ENCODE data around the gene SCAMP2. TPM values are rescaled to one million over a fixed set of nuclear protein-coding genes. Genes with fewer than 3 reads are reported as not detected.

The SCAMP2 gene
- total RNA-seq, 2 donors from 2014 or later, result 47.5 to 50.9 TPM

DNA sequence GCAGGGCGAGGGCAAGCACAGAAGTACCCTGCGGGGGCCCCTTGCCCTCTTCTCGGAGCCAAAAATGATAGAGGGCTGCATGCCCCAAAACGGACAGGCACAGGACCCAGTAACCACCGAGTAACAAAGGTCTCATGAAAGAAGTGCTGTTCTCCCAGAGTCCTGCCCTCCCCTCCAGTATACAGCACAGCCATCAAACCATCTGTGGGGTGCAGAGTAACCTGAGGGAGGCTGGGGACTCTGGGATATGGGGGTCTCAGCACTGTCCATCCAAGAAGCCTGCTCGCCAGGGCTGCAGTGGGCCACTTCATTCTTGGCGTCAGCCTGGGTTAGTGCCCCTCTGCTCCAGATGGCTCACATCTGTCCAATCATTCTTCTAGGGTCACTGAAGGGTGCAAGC lies 36.3 kb downstream of the SCAMP2 start:
- Histone ChIP-seq H3K4me3 (ENCODE audit: low read length) (no peak overlapping the region), H3K36me3 (ENCODE audit: control insufficient read depth, insufficient read depth, low read length) (no peaks in the 10 kb centered on the region), H3K27ac (ENCODE audit: low read depth, low read length) (no peak overlapping the region), H3K9me3 (ENCODE audit: control insufficient read depth, low read length) (no peaks in the 10 kb centered on the region), H3K4me1 (ENCODE audit: control insufficient read depth, insufficient read depth, low read length) (no peaks in the 10 kb centered on the region), H3K27me3 (ENCODE audit: control insufficient read depth, insufficient read depth, low read length, poor library complexity, severe bottlenecking) (no peaks in the 10 kb centered on the region), H3K9ac (ENCODE audit: extremely low read depth, low read length, poor library complexity, severe bottlenecking) (no peak overlapping the region)
- H3K36me3 Mint-ChIP-seq (ENCODE audit: low read depth), result peaks cover 15% of the 10 kb centered on the region
- no peak overlapping the region for H3K4me3 Mint-ChIP-seq
- DNase-seq, result no peak
- 90 to 100% methylated on average over 4 to 7 of the region's 7 CpGs for WGBS, 2 experiments (ENCODE audit: insufficient coverage in 1 of 2, insufficient read length in 1 of 2)
- TF ChIP-seq, protein P1, sequence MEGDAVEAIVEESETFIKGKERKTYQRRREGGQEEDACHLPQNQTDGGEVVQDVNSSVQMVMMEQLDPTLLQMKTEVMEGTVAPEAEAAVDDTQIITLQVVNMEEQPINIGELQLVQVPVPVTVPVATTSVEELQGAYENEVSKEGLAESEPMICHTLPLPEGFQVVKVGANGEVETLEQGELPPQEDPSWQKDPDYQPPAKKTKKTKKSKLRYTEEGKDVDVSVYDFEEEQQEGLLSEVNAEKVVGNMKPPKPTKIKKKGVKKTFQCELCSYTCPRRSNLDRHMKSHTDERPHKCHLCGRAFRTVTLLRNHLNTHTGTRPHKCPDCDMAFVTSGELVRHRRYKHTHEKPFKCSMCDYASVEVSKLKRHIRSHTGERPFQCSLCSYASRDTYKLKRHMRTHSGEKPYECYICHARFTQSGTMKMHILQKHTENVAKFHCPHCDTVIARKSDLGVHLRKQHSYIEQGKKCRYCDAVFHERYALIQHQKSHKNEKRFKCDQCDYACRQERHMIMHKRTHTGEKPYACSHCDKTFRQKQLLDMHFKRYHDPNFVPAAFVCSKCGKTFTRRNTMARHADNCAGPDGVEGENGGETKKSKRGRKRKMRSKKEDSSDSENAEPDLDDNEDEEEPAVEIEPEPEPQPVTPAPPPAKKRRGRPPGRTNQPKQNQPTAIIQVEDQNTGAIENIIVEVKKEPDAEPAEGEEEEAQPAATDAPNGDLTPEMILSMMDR (conservative IDR thresholded peaks at IDR 0.05), result no peak
- H3K4me1 Mint-ChIP-seq, result peaks cover 10% of the 10 kb centered on the region
- no peaks in the 10 kb centered on the region for H3K9me3 Mint-ChIP-seq
- no peaks in the 10 kb centered on the region for H3K27me3 Mint-ChIP-seq (ENCODE audit: insufficient read depth)
- no peak overlapping the region for H3K27ac Mint-ChIP-seq

- Histone ChIP-seq H3K9ac (ENCODE audit: extremely low read depth, low read length, poor library complexity, severe bottlenecking) (no peak overlapping the region), H3K4me3 (ENCODE audit: low read length) (no peak overlapping the region), H3K9me3 (ENCODE audit: control insufficient read depth, low read length) (no peaks in the 10 kb centered on the region), H3K4me1 (ENCODE audit: control insufficient read depth, insufficient read depth, low read length) (no peaks in the 10 kb centered on the region), H3K27me3 (ENCODE audit: control insufficient read depth, insufficient read depth, low read length, poor library complexity, severe bottlenecking) (no peaks in the 10 kb centered on the region), H3K27ac (ENCODE audit: low read depth, low read length) (no peak overlapping the region), H3K36me3 (ENCODE audit: control insufficient read depth, insufficient read depth, low read length) (no peaks in the 10 kb centered on the region)
- Mint-ChIP-seq H3K36me3 (ENCODE audit: low read depth) (peaks cover 10% of the 10 kb centered on the region), H3K27ac (peak overlapping the region; percentile 87), H3K27me3 (ENCODE audit: insufficient read depth) (no peaks in the 10 kb centered on the region), H3K4me1 (peaks cover 4% of the 10 kb centered on the region), H3K9me3 (no peaks in the 10 kb centered on the region), H3K4me3 (no peak overlapping the region)
- TF ChIP-seq, protein P1 (conservative IDR thresholded peaks at IDR 0.05), result peak; percentile 99
- WGBS, 2 experiments (ENCODE audit: insufficient coverage in 1 of 2, insufficient read length in 1 of 2), result 0 to 42% methylated on average over 1 to 5 of the region's 5 CpGs
- peak; percentile 98 for DNase-seq
Measured at GRCh38 chr15:74835312-74835823, 37.8 kb downstream of the SCAMP2 start.

GRCh38 chr15:74833376-74834107 lies 39.6 kb downstream of the SCAMP2 start:
- no peak overlapping the region for H3K9ac ChIP-seq (ENCODE audit: extremely low read depth, low read length, poor library complexity, severe bottlenecking)
- H3K4me3 ChIP-seq (ENCODE audit: low read length), result no peak overlapping the region
- DNase-seq, result no peak
- Mint-ChIP-seq H3K9me3 (no peaks in the 10 kb centered on the region), H3K4me1 (peaks cover 2% of the 10 kb centered on the region), H3K27ac (no peak overlapping the region), H3K27me3 (ENCODE audit: insufficient read depth) (peaks cover 4% of the 10 kb centered on the region), H3K4me3 (no peak overlapping the region), H3K36me3 (ENCODE audit: low read depth) (peaks cover 4% of the 10 kb centered on the region)
- 91 to 94% methylated on average over 3 to 12 of the region's 12 CpGs for WGBS, 2 experiments (ENCODE audit: insufficient coverage in 1 of 2, insufficient read length in 1 of 2)
- no peaks in the 10 kb centered on the region for H3K9me3 ChIP-seq (ENCODE audit: control insufficient read depth, low read length)
- peaks cover 6% of the 10 kb centered on the region for H3K27me3 ChIP-seq (ENCODE audit: control insufficient read depth, insufficient read depth, low read length, poor library complexity, severe bottlenecking)
- TF ChIP-seq, protein P1 (conservative IDR thresholded peaks at IDR 0.05), result no peak
- H3K4me1 ChIP-seq (ENCODE audit: control insufficient read depth, insufficient read depth, low read length), result no peaks in the 10 kb centered on the region
- H3K27ac ChIP-seq (ENCODE audit: low read depth, low read length), result no peak overlapping the region
- H3K36me3 ChIP-seq (ENCODE audit: control insufficient read depth, insufficient read depth, low read length), result no peaks in the 10 kb centered on the region
